A549 (cell line): ENCODE measurements around the gene LAMC1.
"Not testable (repeated sequence)": the region's sequence is repeated elsewhere in the genome, so short reads cannot be mapped to it uniquely, and the experiment has no call there.

Source experiments
- BHLHE40 ChIP-seq: IDR thresholded peaks from 2 replicates; pipeline ENCODE4 v1.6.1; 2012; ENCODE audit warnings: low read depth, low read length, inconsistent platforms
- HDAC2 ChIP-seq: fragments of 200-600 bp; sonication (generic); IDR thresholded peaks from 2 replicates; pipeline ENCODE4 v1.6.1; 2016
- POLR2A ChIP-seq: IDR thresholded peaks from 2 replicates; pipeline ENCODE4 v1.6.1; 2012; ENCODE audit warnings: mild to moderate bottlenecking, low read length
- RAD21 ChIP-seq, 2 experiments: fragments of >200 bp in 1 of 2; sonication (Bioruptor Twin) in 1 of 2; formaldehyde crosslinking in 1 of 2; IDR thresholded peaks in 1 of 2; conservative IDR thresholded peaks in 1 of 2; 2 replicates in 1 of 2; 3 replicates in 1 of 2; pipeline ENCODE4 v1.6.1; 2012 to 2018; ENCODE audit warnings: inconsistent platforms in 1 of 2
- ZSCAN20 ChIP-seq: fragments of 250-450 bp; sonication (Bioruptor Pico); IDR thresholded peaks from 2 replicates; pipeline ENCODE4 v1.8.0; 2022; ENCODE audit warnings: mild to moderate bottlenecking, moderate library complexity
- TF ChIP-seq, protein P1 (sequence below): fragments of >200 bp; sonication (Bioruptor Twin); formaldehyde crosslinking; IDR thresholded peaks from 3 replicates; pipeline ENCODE4 v1.5.1; 2016
- TF ChIP-seq, protein P2 (sequence below): IDR thresholded peaks from 2 replicates; pipeline ENCODE4 v1.6.1; 2012

DNA sequence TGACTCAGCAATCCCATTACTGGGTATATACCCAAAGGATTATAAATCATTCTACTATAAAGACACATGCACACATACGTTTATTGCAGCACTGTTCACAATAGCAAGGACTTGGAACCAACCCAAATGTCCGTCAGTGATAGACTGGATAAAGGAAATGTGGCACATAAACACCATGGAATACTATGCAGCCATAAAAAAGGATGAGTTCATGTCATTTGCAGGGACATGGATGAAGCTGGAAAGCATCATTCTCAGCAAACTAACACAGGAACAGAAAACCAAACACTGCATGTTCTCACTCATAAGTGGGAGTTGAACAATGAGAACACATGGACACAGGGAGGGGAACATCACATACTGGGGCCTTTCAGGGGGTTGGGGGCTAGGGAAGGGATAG is 43.2 kb downstream of the LAMC1 start:
- TF ChIP-seq, protein P1, sequence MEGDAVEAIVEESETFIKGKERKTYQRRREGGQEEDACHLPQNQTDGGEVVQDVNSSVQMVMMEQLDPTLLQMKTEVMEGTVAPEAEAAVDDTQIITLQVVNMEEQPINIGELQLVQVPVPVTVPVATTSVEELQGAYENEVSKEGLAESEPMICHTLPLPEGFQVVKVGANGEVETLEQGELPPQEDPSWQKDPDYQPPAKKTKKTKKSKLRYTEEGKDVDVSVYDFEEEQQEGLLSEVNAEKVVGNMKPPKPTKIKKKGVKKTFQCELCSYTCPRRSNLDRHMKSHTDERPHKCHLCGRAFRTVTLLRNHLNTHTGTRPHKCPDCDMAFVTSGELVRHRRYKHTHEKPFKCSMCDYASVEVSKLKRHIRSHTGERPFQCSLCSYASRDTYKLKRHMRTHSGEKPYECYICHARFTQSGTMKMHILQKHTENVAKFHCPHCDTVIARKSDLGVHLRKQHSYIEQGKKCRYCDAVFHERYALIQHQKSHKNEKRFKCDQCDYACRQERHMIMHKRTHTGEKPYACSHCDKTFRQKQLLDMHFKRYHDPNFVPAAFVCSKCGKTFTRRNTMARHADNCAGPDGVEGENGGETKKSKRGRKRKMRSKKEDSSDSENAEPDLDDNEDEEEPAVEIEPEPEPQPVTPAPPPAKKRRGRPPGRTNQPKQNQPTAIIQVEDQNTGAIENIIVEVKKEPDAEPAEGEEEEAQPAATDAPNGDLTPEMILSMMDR: not testable (repeated sequence)
- TF ChIP-seq BHLHE40; ZSCAN20 (CRISPR knock-in tag); RAD21 (conservative IDR thresholded peaks at IDR 0.05 in 1 of 2, IDR thresholded peaks at IDR 0.05 in 1 of 2); HDAC2; POLR2A: not testable (repeated sequence)
- TF ChIP-seq, protein P2, sequence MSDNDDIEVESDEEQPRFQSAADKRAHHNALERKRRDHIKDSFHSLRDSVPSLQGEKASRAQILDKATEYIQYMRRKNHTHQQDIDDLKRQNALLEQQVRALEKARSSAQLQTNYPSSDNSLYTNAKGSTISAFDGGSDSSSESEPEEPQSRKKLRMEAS: not testable (repeated sequence)
